Middle frontal gyrus (tissue), 1 donor: ENCODE data around the gene MDFIC.
"Not testable (repeated sequence)": the region's sequence is repeated elsewhere in the genome, so short reads cannot be mapped to it uniquely, and the experiment has no call there.

Experiments
- DNase-seq: peaks from one replicate; pipeline ENCODE4 v3.0.0-alpha.2; 2015; ENCODE audit warnings: low spot score; ENCODE audit errors: extremely low spot score

MDFIC gene

GRCh38 chr7:114922026-114922651, at the start of gene MDFIC:
MDFIC (plus strand) TSS chr7:114922094; CDS start chr7:114923034, 940 bp downstream.
- no peak for DNase-seq

GRCh38 chr7:114874170-114874569, 47.7 kb upstream of the MDFIC start:
- no peak for DNase-seq

- DNase-seq = no peak
Measured at GRCh38 chr7:114875186-114875585, 46.7 kb upstream of the MDFIC start.

- no peak for DNase-seq
Measured at GRCh38 chr7:114879554-114879953, 42.3 kb upstream of the MDFIC start.

- DNase-seq = no peak
Measured at GRCh38 chr7:114885836-114886235, 36.1 kb upstream of the MDFIC start.

- no peak for DNase-seq
Measured at GRCh38 chr7:114886241-114886640, 35.7 kb upstream of the MDFIC start.

GRCh38 chr7:114889116-114889515, 32.8 kb upstream of the MDFIC start:
- DNase-seq = not testable (repeated sequence)

GRCh38 chr7:114889646-114890285, 32.1 kb upstream of the MDFIC start:
- no peak for DNase-seq

- no peak for DNase-seq
Measured at GRCh38 chr7:114890561-114890960, 31.3 kb upstream of the MDFIC start.

GRCh38 chr7:114900127-114900526, 21.8 kb upstream of the MDFIC start:
- DNase-seq = no peak

- no peak for DNase-seq
Measured at GRCh38 chr7:114901771-114902170, 20.1 kb upstream of the MDFIC start.

GRCh38 chr7:114903131-114903530, 18.8 kb upstream of the MDFIC start:
- no peak for DNase-seq

GRCh38 chr7:114910787-114911186, 11.1 kb upstream of the MDFIC start:
- DNase-seq = no peak

- DNase-seq = no peak
Measured at GRCh38 chr7:114911411-114911810, 10.5 kb upstream of the MDFIC start.

- no peak for DNase-seq
Measured at GRCh38 chr7:114916261-114916892, 5.5 kb upstream of the MDFIC start.

GRCh38 chr7:114917211-114917839, 4.6 kb upstream of the MDFIC start:
- no peak for DNase-seq

- DNase-seq = no peak
Measured at GRCh38 chr7:114919587-114919986, 2.3 kb upstream of the MDFIC start.

GRCh38 chr7:114921631-114922025, 266 bp upstream of the MDFIC start:
- DNase-seq = no peak

- DNase-seq = no peak
Measured at GRCh38 chr7:114922652-114923402, 933 bp downstream of the MDFIC start.

GRCh38 chr7:114923403-114923713, 1.5 kb downstream of the MDFIC start:
- DNase-seq = no peak

- DNase-seq = no peak
Measured at GRCh38 chr7:114924038-114924712, 2.3 kb downstream of the MDFIC start.
